Body of pancreas (tissue), 4 donors: ENCODE measurements around the gene HEXIM2.

Experiments
- POLR2A ChIP-seq, 3 donors: fragments of 450-650 bp; IDR thresholded peaks; one replicate each; pipeline ENCODE4 v1.6.1; 2016; ENCODE audit warnings: antibody characterized with exemption in 3 of 3, mild to moderate bottlenecking in 2 of 3
- TF ChIP-seq, protein P1 (sequence below), 7 experiments: fragments of 450-650 bp in 4 of 7; fragments of 200-600 bp in 3 of 7; sonication (generic) in 3 of 7; IDR thresholded peaks; one replicate each; pipeline ENCODE4 v1.5.1; 2016 to 2019; ENCODE audit warnings: antibody characterized with exemption in 7 of 7

DNA sequence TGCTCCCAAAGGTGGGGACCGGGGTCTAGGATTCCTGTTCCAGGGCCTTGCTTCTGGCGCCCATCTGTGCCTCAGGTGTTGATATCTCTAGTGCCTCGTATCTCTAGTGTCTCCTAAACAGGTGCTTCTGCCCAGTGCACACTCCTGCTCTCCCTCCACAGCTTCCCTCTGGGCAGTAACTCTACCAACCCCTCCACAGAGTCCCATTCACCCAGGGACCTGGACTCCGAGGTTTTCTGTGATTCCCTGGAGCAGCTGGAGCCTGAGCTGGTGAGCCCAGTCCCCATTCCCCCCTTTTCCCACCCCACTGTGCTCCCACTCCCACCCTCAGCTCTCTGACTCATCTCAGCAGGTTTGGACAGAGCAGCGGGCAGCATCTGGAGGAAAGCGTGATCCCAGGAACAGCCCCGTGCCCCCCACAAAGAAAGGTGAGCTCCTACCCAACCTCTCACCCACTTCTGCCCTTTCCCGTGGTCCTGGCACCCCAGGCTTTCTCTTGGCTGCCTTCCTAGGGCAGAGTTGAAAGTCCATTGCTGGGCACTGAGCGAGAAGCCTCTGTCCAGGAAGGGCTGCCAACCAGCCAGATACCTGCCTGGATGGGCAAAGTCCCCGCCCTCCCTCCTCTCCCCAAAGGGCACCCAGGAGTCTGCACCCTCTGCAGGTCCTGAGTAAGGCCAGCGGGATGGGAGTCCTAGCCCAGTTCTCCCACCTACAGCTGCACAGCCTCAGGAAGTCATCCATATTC, 23.9 kb upstream of the HEXIM2 start:
- TF ChIP-seq, protein P1, sequence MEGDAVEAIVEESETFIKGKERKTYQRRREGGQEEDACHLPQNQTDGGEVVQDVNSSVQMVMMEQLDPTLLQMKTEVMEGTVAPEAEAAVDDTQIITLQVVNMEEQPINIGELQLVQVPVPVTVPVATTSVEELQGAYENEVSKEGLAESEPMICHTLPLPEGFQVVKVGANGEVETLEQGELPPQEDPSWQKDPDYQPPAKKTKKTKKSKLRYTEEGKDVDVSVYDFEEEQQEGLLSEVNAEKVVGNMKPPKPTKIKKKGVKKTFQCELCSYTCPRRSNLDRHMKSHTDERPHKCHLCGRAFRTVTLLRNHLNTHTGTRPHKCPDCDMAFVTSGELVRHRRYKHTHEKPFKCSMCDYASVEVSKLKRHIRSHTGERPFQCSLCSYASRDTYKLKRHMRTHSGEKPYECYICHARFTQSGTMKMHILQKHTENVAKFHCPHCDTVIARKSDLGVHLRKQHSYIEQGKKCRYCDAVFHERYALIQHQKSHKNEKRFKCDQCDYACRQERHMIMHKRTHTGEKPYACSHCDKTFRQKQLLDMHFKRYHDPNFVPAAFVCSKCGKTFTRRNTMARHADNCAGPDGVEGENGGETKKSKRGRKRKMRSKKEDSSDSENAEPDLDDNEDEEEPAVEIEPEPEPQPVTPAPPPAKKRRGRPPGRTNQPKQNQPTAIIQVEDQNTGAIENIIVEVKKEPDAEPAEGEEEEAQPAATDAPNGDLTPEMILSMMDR (IDR thresholded peaks at IDR 0.05), result no peak
- no peak for TF ChIP-seq POLR2A (IDR thresholded peaks at IDR 0.05)
